Stimulated activated CD8-positive, alpha-beta memory T cell treated with anti-CD3 and anti-CD28 coated beads, Interleukin-15, amount 100 ng/mL, for 1 hour (primary cell): Measurements from ENCODE around the gene SLC66A2.

Experiments used
- DNase-seq: peaks from one replicate; pipeline ENCODE4 v3.0.0-alpha.2; 2020; ENCODE audit warnings: low read depth

The SLC66A2 gene

GRCh38 chr18:79937103-79937860 is 14.2 kb downstream of the SLC66A2 start:
- no peak for DNase-seq

- DNase-seq, result no peak
Measured at GRCh38 chr18:79936641-79937040, 14.8 kb downstream of the SLC66A2 start.

GRCh38 chr18:79935925-79936324 is 15.5 kb downstream of the SLC66A2 start:
- DNase-seq, result no peak

GRCh38 chr18:79935499-79935898 is 16.0 kb downstream of the SLC66A2 start:
- no peak for DNase-seq

GRCh38 chr18:79935098-79935480 is 16.4 kb downstream of the SLC66A2 start:
- no peak for DNase-seq

- DNase-seq, result no peak
Measured at GRCh38 chr18:79934311-79935097, 16.9 kb downstream of the SLC66A2 start.

GRCh38 chr18:79933765-79934164 is 17.7 kb downstream of the SLC66A2 start:
- no peak for DNase-seq

GRCh38 chr18:79932907-79933306 is 18.5 kb downstream of the SLC66A2 start:
- DNase-seq, result no peak

GRCh38 chr18:79931475-79931874 is 20.0 kb downstream of the SLC66A2 start:
- no peak for DNase-seq

GRCh38 chr18:79930020-79930642 is 21.3 kb downstream of the SLC66A2 start:
- DNase-seq, result no peak

- DNase-seq, result no peak
Measured at GRCh38 chr18:79928563-79928960, 22.9 kb downstream of the SLC66A2 start.

- no peak for DNase-seq
Measured at GRCh38 chr18:79927607-79928562, 23.6 kb downstream of the SLC66A2 start.

- DNase-seq, result no peak
Measured at GRCh38 chr18:79926715-79927606, 24.5 kb downstream of the SLC66A2 start.

- no peak for DNase-seq
Measured at GRCh38 chr18:79926306-79926705, 25.1 kb downstream of the SLC66A2 start.

- DNase-seq, result no peak
Measured at GRCh38 chr18:79924814-79925731, 26.4 kb downstream of the SLC66A2 start.

GRCh38 chr18:79923896-79924585 is 27.4 kb downstream of the SLC66A2 start:
- DNase-seq, result no peak

- DNase-seq, result no peak
Measured at GRCh38 chr18:79922971-79923411, 28.5 kb downstream of the SLC66A2 start.

GRCh38 chr18:79921984-79922965 is 29.2 kb downstream of the SLC66A2 start:
- no peak for DNase-seq
